Panc1 (cell line): ENCODE results near the gene BPGM. TPM values are rescaled to one million over a fixed set of nuclear protein-coding genes. Genes with fewer than 3 reads are reported as not detected.
"Not testable (repeated sequence)": the region's sequence is repeated elsewhere in the genome, so short reads cannot be mapped to it uniquely, and the experiment has no call there.

Experiments
- ATAC-seq: fragments of 200-7000 bp; cut with Tn5 transposase; 2 replicates; pipeline ENCODE4 v1.9.1; 2020; ENCODE audit warnings: mild to moderate bottlenecking, moderate library complexity
- BruUV-seq: library from RNA; stranded (reverse); fragments of 400-500 nt; replicated peaks from 2 replicates; lab custom pipeline; 2021; lab: Mats Ljungman, UMichigan
- CTCF ChIA-PET: fragments of 300-600 bp; sonication (Branson Sonifier 250); formaldehyde crosslinking; loops from one replicate; lab custom pipeline; 2022; ENCODE audit warnings: antibody characterized with exemption; lab: Charles Lee
- POLR2A ChIA-PET: fragments of 300-600 bp; sonication (Branson Sonifier 250); formaldehyde crosslinking; loops from one replicate; lab custom pipeline; 2022; ENCODE audit warnings: antibody characterized with exemption; lab: Charles Lee
- DNase-seq: peaks from one replicate; pipeline ENCODE4 v3.0.0-alpha.2; 2010; ENCODE audit warnings: low read depth, low spot score
- H3K27ac ChIP-seq: 2 replicates; pipeline ENCODE4 v1.5.1; 2011; ENCODE audit warnings: mild to moderate bottlenecking, low read length, inconsistent platforms
- H3K27me3 ChIP-seq: fragments of 200-500 bp; sonication (Bioruptor generic); 2 replicates; pipeline ENCODE4 v1.6.0; 2014; ENCODE audit warnings: low read length, inconsistent platforms; ENCODE audit not compliant: control insufficient read depth, insufficient read depth
- H3K36me3 ChIP-seq: fragments of 200-500 bp; sonication (Bioruptor generic); 2 replicates; pipeline ENCODE4 v1.5.1; 2014; ENCODE audit warnings: inconsistent platforms, mild to moderate bottlenecking, low read length, moderate library complexity; ENCODE audit not compliant: control insufficient read depth, insufficient read depth
- H3K4me1 ChIP-seq: 2 replicates; pipeline ENCODE4 v1.5.1; 2011; ENCODE audit warnings: inconsistent platforms, mild to moderate bottlenecking, low read length, moderate library complexity; ENCODE audit not compliant: control insufficient read depth, insufficient read depth
- H3K4me3 ChIP-seq, 2 experiments: 2 replicates each; pipeline ENCODE4 v1.5.1; 2011 to 2012; ENCODE audit warnings: low read depth in 2 of 2, low read length in 2 of 2, mild to moderate bottlenecking in 2 of 2, inconsistent platforms in 1 of 2, moderate library complexity in 1 of 2
- H3K9me3 ChIP-seq: fragments of 200-500 bp; sonication (Bioruptor generic); 2 replicates; pipeline ENCODE4 v1.5.1; 2014; ENCODE audit warnings: low read depth, mild to moderate bottlenecking, inconsistent platforms, low read length, moderate library complexity; ENCODE audit not compliant: control insufficient read depth, insufficient read depth
- CTCF ChIP-seq: fragments of 450-650 bp; IDR thresholded peaks from 2 replicates; pipeline ENCODE4 v1.5.1; 2017; ENCODE audit warnings: mild to moderate bottlenecking
- POLR2AphosphoS5 ChIP-seq: IDR thresholded peaks from 2 replicates; pipeline ENCODE4 v1.6.1; 2012; ENCODE audit warnings: mild to moderate bottlenecking, low read depth, low read length, moderate library complexity
- SIN3A ChIP-seq: IDR thresholded peaks from 2 replicates; pipeline ENCODE4 v1.6.1; 2012; ENCODE audit warnings: low read depth, mild to moderate bottlenecking, low read length, moderate library complexity, borderline replicate concordance; ENCODE audit not compliant: insufficient read depth
- TCF7L2 ChIP-seq: IDR thresholded peaks from 2 replicates; pipeline ENCODE4 v1.6.1; 2011; ENCODE audit warnings: mild to moderate bottlenecking, low read depth, low read length, inconsistent platforms
- in situ Hi-C: cut with HindIII; loops from 2 replicates; pipeline ENCODE4 v1.10.0; 2016; ENCODE audit warnings: low sequenced_read_pairs, low pct_unique_long_range_greater_than_20kb
- intact Hi-C: fragments of 100-400 bp; cut with micrococcal nuclease; formaldehyde crosslinking; loops from one replicate; pipeline ENCODE4 v1.10.0; 2022; ENCODE audit not compliant: unreplicated experiment
- total RNA-seq: library from RNA; stranded (reverse); gene quantifications from one replicate; pipeline ENCODE4 v1.2.1, GENCODE V29; 2021; ENCODE audit not compliant: unreplicated experiment
- TF ChIP-seq, protein P1 (sequence below), 2 experiments: IDR thresholded peaks; 2 replicates each; pipeline ENCODE4 v1.6.1; 2011 to 2012; ENCODE audit warnings: low read depth in 2 of 2, control low read depth in 1 of 2, low read length in 1 of 2, mild to moderate bottlenecking in 1 of 2, moderate library complexity in 1 of 2; ENCODE audit not compliant: insufficient read depth in 1 of 2

Gene BPGM
- total RNA-seq, 1 experiment from 2014 or later: 10.7 TPM

- Histone ChIP-seq H3K36me3 (no peaks in the 10 kb centered on the region), H3K27me3 (no peaks in the 10 kb centered on the region), H3K27ac (no peak overlapping the region), H3K9me3 (no peaks in the 10 kb centered on the region), H3K4me1 (no peaks in the 10 kb centered on the region), H3K4me3 (no peak overlapping the region)
- CTCF ChIA-PET: no interaction called here
- BruUV-seq: no TSS peak
- in situ Hi-C loops (no loop called here), intact Hi-C loops (no loop called here)
- POLR2A ChIA-PET: no interaction called here
- no peak for ATAC-seq
- TF ChIP-seq CTCF: no peak
- no peak for TF ChIP-seq TCF7L2
- no peak for TF ChIP-seq POLR2AphosphoS5
- TF ChIP-seq, protein P1, sequence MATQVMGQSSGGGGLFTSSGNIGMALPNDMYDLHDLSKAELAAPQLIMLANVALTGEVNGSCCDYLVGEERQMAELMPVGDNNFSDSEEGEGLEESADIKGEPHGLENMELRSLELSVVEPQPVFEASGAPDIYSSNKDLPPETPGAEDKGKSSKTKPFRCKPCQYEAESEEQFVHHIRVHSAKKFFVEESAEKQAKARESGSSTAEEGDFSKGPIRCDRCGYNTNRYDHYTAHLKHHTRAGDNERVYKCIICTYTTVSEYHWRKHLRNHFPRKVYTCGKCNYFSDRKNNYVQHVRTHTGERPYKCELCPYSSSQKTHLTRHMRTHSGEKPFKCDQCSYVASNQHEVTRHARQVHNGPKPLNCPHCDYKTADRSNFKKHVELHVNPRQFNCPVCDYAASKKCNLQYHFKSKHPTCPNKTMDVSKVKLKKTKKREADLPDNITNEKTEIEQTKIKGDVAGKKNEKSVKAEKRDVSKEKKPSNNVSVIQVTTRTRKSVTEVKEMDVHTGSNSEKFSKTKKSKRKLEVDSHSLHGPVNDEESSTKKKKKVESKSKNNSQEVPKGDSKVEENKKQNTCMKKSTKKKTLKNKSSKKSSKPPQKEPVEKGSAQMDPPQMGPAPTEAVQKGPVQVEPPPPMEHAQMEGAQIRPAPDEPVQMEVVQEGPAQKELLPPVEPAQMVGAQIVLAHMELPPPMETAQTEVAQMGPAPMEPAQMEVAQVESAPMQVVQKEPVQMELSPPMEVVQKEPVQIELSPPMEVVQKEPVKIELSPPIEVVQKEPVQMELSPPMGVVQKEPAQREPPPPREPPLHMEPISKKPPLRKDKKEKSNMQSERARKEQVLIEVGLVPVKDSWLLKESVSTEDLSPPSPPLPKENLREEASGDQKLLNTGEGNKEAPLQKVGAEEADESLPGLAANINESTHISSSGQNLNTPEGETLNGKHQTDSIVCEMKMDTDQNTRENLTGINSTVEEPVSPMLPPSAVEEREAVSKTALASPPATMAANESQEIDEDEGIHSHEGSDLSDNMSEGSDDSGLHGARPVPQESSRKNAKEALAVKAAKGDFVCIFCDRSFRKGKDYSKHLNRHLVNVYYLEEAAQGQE (IDR thresholded peaks at IDR 0.05; ENCODE audit: insufficient read depth in 1 of 2, low read depth in 2 of 2, low read length in 1 of 2): no peak
- TF ChIP-seq SIN3A: no peak
- DNase-seq: no peak
Observed at GRCh38 chr7:134662871-134663205, 16.2 kb downstream of the BPGM start.

- H3K4me3 ChIP-seq, H3K4me1 ChIP-seq, ATAC-seq, POLR2A ChIA-PET, H3K36me3 ChIP-seq, in situ Hi-C loops, H3K27me3 ChIP-seq, BruUV-seq, DNase-seq, H3K9me3 ChIP-seq, CTCF ChIA-PET, intact Hi-C loops, H3K27ac ChIP-seq: not testable (repeated sequence)
Observed at GRCh38 chr7:134665045-134665444, 18.4 kb downstream of the BPGM start.

GRCh38 chr7:134667899-134668298 lies 21.2 kb downstream of the BPGM start:
- Histone ChIP-seq H3K27me3 (no peaks in the 10 kb centered on the region), H3K9me3 (no peaks in the 10 kb centered on the region), H3K36me3 (no peaks in the 10 kb centered on the region), H3K4me3 (no peak overlapping the region), H3K4me1 (peaks cover 9% of the 10 kb centered on the region; the same call in 1 of the 2 replicates), H3K27ac (no peak overlapping the region)
- BruUV-seq: no TSS peak
- intact Hi-C loops (no loop called here), in situ Hi-C loops (no loop called here)
- TF ChIP-seq, protein P1 (IDR thresholded peaks at IDR 0.05; ENCODE audit: insufficient read depth in 1 of 2, low read depth in 2 of 2, low read length in 1 of 2): no peak
- TF ChIP-seq SIN3A (no peak), CTCF (no peak), TCF7L2 (no peak), POLR2AphosphoS5 (no peak)
- CTCF ChIA-PET: no interaction called here
- POLR2A ChIA-PET: no interaction called here
- DNase-seq (no peak), ATAC-seq (no peak)
